ENCODE data around the gene ZNF678.

Gene ZNF678

GRCh38 chr1:227526524-227526923 lies 36.8 kb upstream of the ZNF678 start:
- Histone ChIP-seq H4K20me1 (ENCODE audit: insufficient read depth, low read length) (no peaks in the 10 kb centered on the region), H3K79me2 (ENCODE audit: insufficient read depth, low read length) (no peaks in the 10 kb centered on the region), H3K4me1 (ENCODE audit: insufficient read depth, low read length, severe bottlenecking) (no peaks in the 10 kb centered on the region), H3K4me2 (ENCODE audit: low read length) (no peak overlapping the region), H3K4me3 (ENCODE audit: low read depth, low read length, poor library complexity, severe bottlenecking) (no peak overlapping the region), H3K27ac (ENCODE audit: low read depth, low read length, poor library complexity, severe bottlenecking) (no peak overlapping the region), H3K9me2 (ENCODE audit: low read depth, low read length) (no peaks in the 10 kb centered on the region), H3K9me3 (ENCODE audit: low read length) (no peaks in the 10 kb centered on the region), H2AFZ (ENCODE audit: low read length) (no peak overlapping the region), H3K27me3 (ENCODE audit: insufficient read depth, low read length) (no peaks in the 10 kb centered on the region), H3K9ac (ENCODE audit: low read length) (no peak overlapping the region), H3K36me3 (ENCODE audit: insufficient read depth, low read length) (no peaks in the 10 kb centered on the region), H3F3A (ENCODE audit: insufficient read depth, low read length) (no peaks in the 10 kb centered on the region)
- TF ChIP-seq CTCF (IDR thresholded peaks at IDR 0.05; ENCODE audit: low read length) (no peak), EZH2 (IDR thresholded peaks at IDR 0.05; ENCODE audit: borderline replicate concordance, low read length) (no peak)

GRCh38 chr1:227532019-227532619 lies 31.2 kb upstream of the ZNF678 start:
- TF ChIP-seq CTCF (IDR thresholded peaks at IDR 0.05; ENCODE audit: low read length): no peak
- TF ChIP-seq EZH2 (IDR thresholded peaks at IDR 0.05; ENCODE audit: borderline replicate concordance, low read length): no peak
- H2AFZ ChIP-seq (ENCODE audit: low read length): no peak overlapping the region
- H3K27ac ChIP-seq (ENCODE audit: low read depth, low read length, poor library complexity, severe bottlenecking): no peak overlapping the region
- no peak overlapping the region for H3K9ac ChIP-seq (ENCODE audit: low read length)
- H3K27me3 ChIP-seq (ENCODE audit: insufficient read depth, low read length): no peaks in the 10 kb centered on the region
- H3K4me3 ChIP-seq (ENCODE audit: low read depth, low read length, poor library complexity, severe bottlenecking): no peak overlapping the region
- no peaks in the 10 kb centered on the region for H3K4me1 ChIP-seq (ENCODE audit: insufficient read depth, low read length, severe bottlenecking)
- H3K79me2 ChIP-seq (ENCODE audit: insufficient read depth, low read length): no peaks in the 10 kb centered on the region
- no peaks in the 10 kb centered on the region for H3K36me3 ChIP-seq (ENCODE audit: insufficient read depth, low read length)
- no peaks in the 10 kb centered on the region for H3F3A ChIP-seq (ENCODE audit: insufficient read depth, low read length)
- no peak overlapping the region for H3K4me2 ChIP-seq (ENCODE audit: low read length)
- H4K20me1 ChIP-seq (ENCODE audit: insufficient read depth, low read length): no peaks in the 10 kb centered on the region
- H3K9me2 ChIP-seq (ENCODE audit: low read depth, low read length): no peaks in the 10 kb centered on the region
- H3K9me3 ChIP-seq (ENCODE audit: low read length): no peaks in the 10 kb centered on the region

GRCh38 chr1:227540170-227541098 lies 22.9 kb upstream of the ZNF678 start:
- Histone ChIP-seq H3K27me3 (ENCODE audit: insufficient read depth, low read length) (no peaks in the 10 kb centered on the region), H4K20me1 (ENCODE audit: insufficient read depth, low read length) (no peaks in the 10 kb centered on the region), H3K9me2 (ENCODE audit: low read depth, low read length) (no peaks in the 10 kb centered on the region), H3K9me3 (ENCODE audit: low read length) (no peaks in the 10 kb centered on the region), H3K4me2 (ENCODE audit: low read length) (no peak overlapping the region), H3K27ac (ENCODE audit: low read depth, low read length, poor library complexity, severe bottlenecking) (no peak overlapping the region), H2AFZ (ENCODE audit: low read length) (no peak overlapping the region), H3K4me3 (ENCODE audit: low read depth, low read length, poor library complexity, severe bottlenecking) (no peak overlapping the region), H3K9ac (ENCODE audit: low read length) (no peak overlapping the region), H3F3A (ENCODE audit: insufficient read depth, low read length) (no peaks in the 10 kb centered on the region), H3K4me1 (ENCODE audit: insufficient read depth, low read length, severe bottlenecking) (no peaks in the 10 kb centered on the region), H3K79me2 (ENCODE audit: insufficient read depth, low read length) (no peaks in the 10 kb centered on the region), H3K36me3 (ENCODE audit: insufficient read depth, low read length) (no peaks in the 10 kb centered on the region)
- TF ChIP-seq CTCF (IDR thresholded peaks at IDR 0.05; ENCODE audit: low read length) (no peak), EZH2 (IDR thresholded peaks at IDR 0.05; ENCODE audit: borderline replicate concordance, low read length) (no peak)

All from OCI-LY1 (cell line).